GM19468 (cell line): ENCODE measurements around the gene DES.
"Not testable (repeated sequence)": the region's sequence is repeated elsewhere in the genome, so short reads cannot be mapped to it uniquely, and the experiment has no call there.

Source experiments
- ATAC-seq: cut with Tn5 transposase; IDR thresholded peaks from one replicate; pipeline ENCODE4 v1.9.1; 2021; ENCODE audit warnings: mild to moderate bottlenecking, moderate library complexity, moderate number of reproducible peaks; ENCODE audit not compliant: unreplicated experiment; ENCODE audit errors: extremely low read depth

DES gene

GRCh38 chr2:219418155-219419011 lies at the start of gene DES:
TSS of gene DES (plus strand) at chr2:219418377. CDS start at chr2:219418463, 86 bp downstream.
- ATAC-seq, result no peak

- ATAC-seq, result no peak
Measured at GRCh38 chr2:219368690-219369191, 49.4 kb upstream of the DES start.

- ATAC-seq, result no peak
Measured at GRCh38 chr2:219369447-219369861, 48.7 kb upstream of the DES start.

- no peak for ATAC-seq
Measured at GRCh38 chr2:219378163-219378851, 39.9 kb upstream of the DES start.

- no peak for ATAC-seq
Measured at GRCh38 chr2:219380926-219381325, 37.3 kb upstream of the DES start.

- no peak for ATAC-seq
Measured at GRCh38 chr2:219381448-219381847, 36.7 kb upstream of the DES start.

- ATAC-seq, result no peak
Measured at GRCh38 chr2:219384083-219384713, 34.0 kb upstream of the DES start.

- ATAC-seq, result no peak
Measured at GRCh38 chr2:219384859-219385258, 33.3 kb upstream of the DES start.

GRCh38 chr2:219385958-219386520 lies 32.1 kb upstream of the DES start:
- no peak for ATAC-seq

- ATAC-seq, result no peak
Measured at GRCh38 chr2:219386532-219387280, 31.5 kb upstream of the DES start.

- peak; percentile 78 for ATAC-seq
Measured at GRCh38 chr2:219387306-219388120, 30.7 kb upstream of the DES start, which contains the start of gene DNPEP. TSS of gene DNPEP (minus strand) at chr2:219387912. CDS start at chr2:219387794, 118 bp downstream.

- peak; percentile 76 for ATAC-seq
Measured at GRCh38 chr2:219388121-219388906, 29.9 kb upstream of the DES start.

GRCh38 chr2:219388907-219389156 lies 29.3 kb upstream of the DES start:
- no peak for ATAC-seq

GRCh38 chr2:219392754-219393153 lies 25.4 kb upstream of the DES start:
- no peak for ATAC-seq

- ATAC-seq, result not testable (repeated sequence)
Measured at GRCh38 chr2:219395056-219395455, 23.1 kb upstream of the DES start.

- no peak for ATAC-seq
Measured at GRCh38 chr2:219395609-219396008, 22.6 kb upstream of the DES start.

- ATAC-seq, result no peak
Measured at GRCh38 chr2:219396863-219397457, 21.2 kb upstream of the DES start.
